GM12878 (cell line): Measurements from ENCODE around the gene CD248. TPM values are rescaled to one million over a fixed set of nuclear protein-coding genes. Genes with fewer than 3 reads are reported as not detected.

ENCODE experiments used
- ATAC-seq: fragments of 200-7000 bp; cut with Tn5 transposase; 3 replicates; pipeline ENCODE4 v1.9.1; 2020; ENCODE audit warnings: mild to moderate bottlenecking, moderate library complexity
- BruUV-seq: library from RNA; stranded (reverse); fragments of 400-500 nt; replicated peaks from 2 replicates; lab custom pipeline; 2021; lab: Mats Ljungman, UMichigan
- CTCF ChIA-PET: fragments of 300-600 bp; sonication (Branson Sonifier 250); formaldehyde crosslinking; extraction: SDS; loops from one replicate; lab custom pipeline; 2021; ENCODE audit warnings: inconsistent platforms; lab: Yijun Ruan, JAX
- POLR2A ChIA-PET: fragments of 350-600 bp; formaldehyde crosslinking; extraction: SDS; loops from one replicate; lab custom pipeline; 2021; ENCODE audit warnings: inconsistent platforms; lab: Charles Lee
- RAD21 ChIA-PET: fragments of 300-600 bp; sonication (Branson Sonifier 250); formaldehyde crosslinking; loops from one replicate; lab custom pipeline; 2023; ENCODE audit warnings: antibody characterized with exemption; ENCODE audit not compliant: unreplicated experiment; lab: Charles Lee
- SMC1A ChIA-PET: fragments of 300-600 bp; sonication (Branson Sonifier 250); formaldehyde crosslinking; loops from one replicate; lab custom pipeline; 2023; ENCODE audit not compliant: unreplicated experiment, uncharacterized antibody; lab: Charles Lee
- DNase-seq: peaks from one replicate; pipeline ENCODE4 v3.0.0-alpha.2; 2011; ENCODE audit warnings: low read depth, low spot score
- FAIRE-seq: peaks from 3 replicates; lab custom pipeline; 2011; peaks lifted over from hg19 to GRCh38; lab: Jason Lieb, UNC
- H2AFZ ChIP-seq: 2 replicates; pipeline ENCODE4 v1.6.0; 2011; ENCODE audit warnings: low read depth, low read length, control low read depth; ENCODE audit not compliant: control insufficient read depth
- H3K27ac ChIP-seq: 2 replicates; pipeline ENCODE4 v1.5.1; 2011; ENCODE audit warnings: control low read depth; ENCODE audit not compliant: control insufficient read depth, insufficient read depth
- H3K27me3 ChIP-seq, 2 experiments: replicated peaks in 1 of 2; 2 replicates each; pipeline versions ENCODE4 v1.6.0 to v1.6.1; 2011; ENCODE audit warnings: low read length in 1 of 2; ENCODE audit not compliant: control insufficient read depth in 2 of 2, insufficient read depth in 2 of 2
- H3K36me3 ChIP-seq, 2 experiments: 2 replicates each; pipeline ENCODE4 v1.5.1; 2011; ENCODE audit warnings: low read length in 1 of 2; ENCODE audit not compliant: control insufficient read depth in 2 of 2, insufficient read depth in 2 of 2
- H3K4me1 ChIP-seq: 2 replicates; pipeline ENCODE4 v1.6.1; 2011; ENCODE audit warnings: mild to moderate bottlenecking, low read length, moderate library complexity, mixed read lengths; ENCODE audit not compliant: control insufficient read depth, insufficient read depth
- H3K4me2 ChIP-seq: 2 replicates; pipeline ENCODE4 v1.6.0; 2011; ENCODE audit warnings: control low read depth; ENCODE audit not compliant: control insufficient read depth, insufficient read depth
- H3K4me3 ChIP-seq: fragments of 200-600 bp; sonication (generic); 2 replicates; pipeline ENCODE4 v1.5.1; 2016
- H3K79me2 ChIP-seq: 2 replicates; pipeline ENCODE4 v1.6.0; 2011; ENCODE audit warnings: low read length; ENCODE audit not compliant: control insufficient read depth, insufficient read depth
- H3K9ac ChIP-seq: 2 replicates; pipeline ENCODE4 v1.8.0; 2011; ENCODE audit warnings: low read length, control low read depth, mixed read lengths; ENCODE audit not compliant: control insufficient read depth, insufficient read depth
- H3K9me3 ChIP-seq: replicated peaks from 3 replicates; pipeline ENCODE4 v1.5.1; 2011; ENCODE audit warnings: mild to moderate bottlenecking, low read length; ENCODE audit not compliant: control insufficient read depth, insufficient read depth
- H4K20me1 ChIP-seq: 2 replicates; pipeline ENCODE4 v1.6.0; 2011; ENCODE audit not compliant: control insufficient read depth, insufficient read depth
- CHD2 ChIP-seq: IDR thresholded peaks from 2 replicates; pipeline ENCODE4 v1.6.1; 2011; ENCODE audit warnings: low read depth, low read length, improper control_type of control experiment, borderline replicate concordance
- E2F4 ChIP-seq: IDR thresholded peaks from 2 replicates; pipeline ENCODE4 v1.6.1; 2012; ENCODE audit warnings: low read depth, low read length, improper control_type of control experiment
- HDAC2 ChIP-seq: fragments of 200-600 bp; sonication (generic); IDR thresholded peaks from 2 replicates; pipeline ENCODE4 v1.6.1; 2017
- POLR2A ChIP-seq: IDR thresholded peaks from 2 replicates; pipeline ENCODE4 v1.6.1; 2011; ENCODE audit warnings: low read depth, mild to moderate bottlenecking, low read length
- RAD21 ChIP-seq: IDR thresholded peaks from 2 replicates; pipeline ENCODE4 v1.6.1; 2011; ENCODE audit warnings: mild to moderate bottlenecking, low read depth, low read length, moderate library complexity; ENCODE audit not compliant: insufficient read depth
- RAD51 ChIP-seq: fragments of 450-650 bp; IDR thresholded peaks from 2 replicates; pipeline ENCODE4 v1.6.1; 2016; ENCODE audit warnings: moderate library complexity, mild to moderate bottlenecking, inconsistent platforms
- ZBED1 ChIP-seq: IDR thresholded peaks from 2 replicates; pipeline ENCODE4 v1.6.1; 2016; ENCODE audit warnings: borderline replicate concordance
- ZNF217 ChIP-seq: fragments of 450-650 bp; IDR thresholded peaks from 2 replicates; pipeline ENCODE4 v1.6.1; 2017; ENCODE audit warnings: antibody characterized with exemption, mild to moderate bottlenecking
- WGBS: methylation state at CpG from one replicate; pipeline ENCODE4 v1.1.6; 2016; ENCODE audit warnings: low lambda C conversion rate; ENCODE audit not compliant: insufficient replicate concordance, insufficient coverage; ENCODE audit errors: missing lambda C conversion rate; 5-methylcytosine and 5-hydroxymethylcytosine counted together
- in situ Hi-C: fragments of 300-500 bp; cut with MboI; formaldehyde crosslinking; loops from 9 replicates; pipeline ENCODE4 v1.14.3; 2018; ENCODE audit warnings: mixed read lengths
- intact Hi-C: fragments of 100-400 bp; cut with micrococcal nuclease; formaldehyde crosslinking; loops from one replicate; pipeline ENCODE4 v1.14.2; 2022; ENCODE audit not compliant: unreplicated experiment
- polyA plus RNA-seq, 11 experiments: library from polyadenylated mRNA; depleted of rRNA in 4 of 11; unstranded in 6 of 11; stranded (reverse) in 5 of 11; fragments of >200 nt; fragmentation: Nextera tagmentation in 4 of 11; fragmentation: Illumina TruSeq in 1 of 11; extraction: Ambion mirVana in 4 of 11; extraction: Trizol in 1 of 11; gene quantifications; 1 replicate in 1 of 11; 2 replicates in 10 of 11; pipeline versions ENCODE4 v1.2.1 to v1.2.3, GENCODE V29; 2011 to 2016; ENCODE audit warnings: inconsistent platforms in 2 of 11, missing spikeins in 2 of 11, low read depth in 1 of 11
- total RNA-seq, 4 experiments: library from RNA; depleted of rRNA in 3 of 4; stranded (reverse); fragments of >200 nt in 3 of 4; fragmentation: Illumina TruSeq in 1 of 4; extraction: Trizol in 1 of 4; gene quantifications; 2 replicates each; pipeline versions ENCODE4 v1.2.1 to v1.2.3, GENCODE V29; 2013 to 2021
- TF ChIP-seq, protein P1 (sequence below), 3 experiments: IDR thresholded peaks in 2 of 3; conservative IDR thresholded peaks in 1 of 3; 2 replicates each; pipeline ENCODE4 v1.5.1; 2011; ENCODE audit warnings: low read depth in 3 of 3, low read length in 3 of 3, mild to moderate bottlenecking in 3 of 3, control low read depth in 2 of 3, moderate library complexity in 2 of 3, inconsistent platforms in 1 of 3, mixed read lengths in 1 of 3; ENCODE audit not compliant: control insufficient read depth in 2 of 3, insufficient read depth in 1 of 3; ENCODE audit errors: extremely low read depth in 1 of 3
- TF ChIP-seq, protein P2 (sequence below): fragments of 450-650 bp; IDR thresholded peaks from 2 replicates; pipeline ENCODE4 v1.6.1; 2017; ENCODE audit warnings: mild to moderate bottlenecking, moderate library complexity
- TF ChIP-seq, protein P3 (sequence below): fragments of 450-650 bp; IDR thresholded peaks from 2 replicates; pipeline ENCODE4 v1.6.1; 2017; ENCODE audit warnings: mild to moderate bottlenecking

CD248 gene
- total and polyA plus RNA-seq, 10 of the 15 experiments (the other 5 are each of a cell fraction or from before 2014, with no cell fraction given), result 0.10 to 0.21 (median 0.20) TPM; not detected in 7

GRCh38 chr11:66363805-66364535 is 47.1 kb upstream of the CD248 start:
- Histone ChIP-seq H3K4me1 (no peaks in the 10 kb centered on the region), H3K27ac (no peak overlapping the region), H2AFZ (no peak overlapping the region), H3K27me3 (no peaks in the 10 kb centered on the region), H3K9me3 (no peaks in the 10 kb centered on the region), H3K4me3 (no peak overlapping the region), H3K36me3 (peaks cover 0 to 2% of the 10 kb centered on the region in 2 experiments; a peak in 2 of 4 replicates), H3K4me2 (no peak overlapping the region), H3K9ac (no peak overlapping the region), H3K79me2 (no peaks in the 10 kb centered on the region), H4K20me1 (no peaks in the 10 kb centered on the region)
- DNase-seq (no peak), ATAC-seq (peak; percentile 88), FAIRE-seq (no peak)
- CTCF ChIA-PET, result interaction anchor here (0.6 to 5.9 kb wide), 18 partner anchors 8 to 848 kb away, joined by 3 to 91 read pairs (median 6); partner anchors contain the start of genes B4GAT1, BRMS1, KAT5 and SLC29A2
- POLR2A ChIA-PET, result interaction anchor here (0.6 kb wide), 2 partner anchors 27 to 645 kb away, joined by 3 to 6 read pairs; no protein-coding TSS in a partner anchor
- TF ChIP-seq CHD2, result no peak
- TF ChIP-seq E2F4, result no peak
- no peak for TF ChIP-seq RAD51
- no peak for TF ChIP-seq ZBED1
- TF ChIP-seq HDAC2, result no peak
- no peak for TF ChIP-seq POLR2A
- TF ChIP-seq, protein P1, sequence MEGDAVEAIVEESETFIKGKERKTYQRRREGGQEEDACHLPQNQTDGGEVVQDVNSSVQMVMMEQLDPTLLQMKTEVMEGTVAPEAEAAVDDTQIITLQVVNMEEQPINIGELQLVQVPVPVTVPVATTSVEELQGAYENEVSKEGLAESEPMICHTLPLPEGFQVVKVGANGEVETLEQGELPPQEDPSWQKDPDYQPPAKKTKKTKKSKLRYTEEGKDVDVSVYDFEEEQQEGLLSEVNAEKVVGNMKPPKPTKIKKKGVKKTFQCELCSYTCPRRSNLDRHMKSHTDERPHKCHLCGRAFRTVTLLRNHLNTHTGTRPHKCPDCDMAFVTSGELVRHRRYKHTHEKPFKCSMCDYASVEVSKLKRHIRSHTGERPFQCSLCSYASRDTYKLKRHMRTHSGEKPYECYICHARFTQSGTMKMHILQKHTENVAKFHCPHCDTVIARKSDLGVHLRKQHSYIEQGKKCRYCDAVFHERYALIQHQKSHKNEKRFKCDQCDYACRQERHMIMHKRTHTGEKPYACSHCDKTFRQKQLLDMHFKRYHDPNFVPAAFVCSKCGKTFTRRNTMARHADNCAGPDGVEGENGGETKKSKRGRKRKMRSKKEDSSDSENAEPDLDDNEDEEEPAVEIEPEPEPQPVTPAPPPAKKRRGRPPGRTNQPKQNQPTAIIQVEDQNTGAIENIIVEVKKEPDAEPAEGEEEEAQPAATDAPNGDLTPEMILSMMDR (IDR thresholded peaks at IDR 0.05 in 2 of 3, conservative IDR thresholded peaks at IDR 0.05 in 1 of 3; ENCODE audit: control insufficient read depth in 2 of 3, extremely low read depth in 1 of 3, insufficient read depth in 1 of 3, low read depth in 3 of 3, low read length in 3 of 3), result peak; percentile 54 to 95 (median 89)
- TF ChIP-seq ZNF217, result no peak
- TF ChIP-seq, protein P2, sequence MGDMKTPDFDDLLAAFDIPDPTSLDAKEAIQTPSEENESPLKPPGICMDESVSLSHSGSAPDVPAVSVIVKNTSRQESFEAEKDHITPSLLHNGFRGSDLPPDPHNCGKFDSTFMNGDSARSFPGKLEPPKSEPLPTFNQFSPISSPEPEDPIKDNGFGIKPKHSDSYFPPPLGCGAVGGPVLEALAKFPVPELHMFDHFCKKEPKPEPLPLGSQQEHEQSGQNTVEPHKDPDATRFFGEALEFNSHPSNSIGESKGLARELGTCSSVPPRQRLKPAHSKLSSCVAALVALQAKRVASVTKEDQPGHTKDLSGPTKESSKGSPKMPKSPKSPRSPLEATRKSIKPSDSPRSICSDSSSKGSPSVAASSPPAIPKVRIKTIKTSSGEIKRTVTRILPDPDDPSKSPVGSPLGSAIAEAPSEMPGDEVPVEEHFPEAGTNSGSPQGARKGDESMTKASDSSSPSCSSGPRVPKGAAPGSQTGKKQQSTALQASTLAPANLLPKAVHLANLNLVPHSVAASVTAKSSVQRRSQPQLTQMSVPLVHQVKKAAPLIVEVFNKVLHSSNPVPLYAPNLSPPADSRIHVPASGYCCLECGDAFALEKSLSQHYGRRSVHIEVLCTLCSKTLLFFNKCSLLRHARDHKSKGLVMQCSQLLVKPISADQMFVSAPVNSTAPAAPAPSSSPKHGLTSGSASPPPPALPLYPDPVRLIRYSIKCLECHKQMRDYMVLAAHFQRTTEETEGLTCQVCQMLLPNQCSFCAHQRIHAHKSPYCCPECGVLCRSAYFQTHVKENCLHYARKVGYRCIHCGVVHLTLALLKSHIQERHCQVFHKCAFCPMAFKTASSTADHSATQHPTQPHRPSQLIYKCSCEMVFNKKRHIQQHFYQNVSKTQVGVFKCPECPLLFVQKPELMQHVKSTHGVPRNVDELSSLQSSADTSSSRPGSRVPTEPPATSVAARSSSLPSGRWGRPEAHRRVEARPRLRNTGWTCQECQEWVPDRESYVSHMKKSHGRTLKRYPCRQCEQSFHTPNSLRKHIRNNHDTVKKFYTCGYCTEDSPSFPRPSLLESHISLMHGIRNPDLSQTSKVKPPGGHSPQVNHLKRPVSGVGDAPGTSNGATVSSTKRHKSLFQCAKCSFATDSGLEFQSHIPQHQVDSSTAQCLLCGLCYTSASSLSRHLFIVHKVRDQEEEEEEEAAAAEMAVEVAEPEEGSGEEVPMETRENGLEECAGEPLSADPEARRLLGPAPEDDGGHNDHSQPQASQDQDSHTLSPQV, result no peak
- 0 out of 2 replicates have a peak, but pooled peaks have one; percentile 14 for TF ChIP-seq RAD21
- TF ChIP-seq, protein P3, sequence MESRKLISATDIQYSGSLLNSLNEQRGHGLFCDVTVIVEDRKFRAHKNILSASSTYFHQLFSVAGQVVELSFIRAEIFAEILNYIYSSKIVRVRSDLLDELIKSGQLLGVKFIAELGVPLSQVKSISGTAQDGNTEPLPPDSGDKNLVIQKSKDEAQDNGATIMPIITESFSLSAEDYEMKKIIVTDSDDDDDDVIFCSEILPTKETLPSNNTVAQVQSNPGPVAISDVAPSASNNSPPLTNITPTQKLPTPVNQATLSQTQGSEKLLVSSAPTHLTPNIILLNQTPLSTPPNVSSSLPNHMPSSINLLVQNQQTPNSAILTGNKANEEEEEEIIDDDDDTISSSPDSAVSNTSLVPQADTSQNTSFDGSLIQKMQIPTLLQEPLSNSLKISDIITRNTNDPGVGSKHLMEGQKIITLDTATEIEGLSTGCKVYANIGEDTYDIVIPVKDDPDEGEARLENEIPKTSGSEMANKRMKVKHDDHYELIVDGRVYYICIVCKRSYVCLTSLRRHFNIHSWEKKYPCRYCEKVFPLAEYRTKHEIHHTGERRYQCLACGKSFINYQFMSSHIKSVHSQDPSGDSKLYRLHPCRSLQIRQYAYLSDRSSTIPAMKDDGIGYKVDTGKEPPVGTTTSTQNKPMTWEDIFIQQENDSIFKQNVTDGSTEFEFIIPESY, result no peak
- BruUV-seq, result no TSS peak
- WGBS, result 55% methylated on average over 14 of the region's 15 CpGs
- RAD21 ChIA-PET, result interaction anchor here (1.1 to 2.0 kb wide), 3 partner anchors 22 to 52 kb away, joined by 3 to 10 read pairs (median 4); no protein-coding TSS in a partner anchor
- SMC1A ChIA-PET, result interaction anchor here (0.8 to 2.8 kb wide), 2 partner anchors 25 to 53 kb away, joined by 3 to 9 read pairs; no protein-coding TSS in a partner anchor
- intact Hi-C loops, result no loop called here
- in situ Hi-C loops, result no loop called here
